HepG2 (cell line): Measurements from ENCODE around the gene TXNRD3. TPM values are rescaled to one million over a fixed set of nuclear protein-coding genes. Genes with fewer than 3 reads are reported as not detected.

Experiments used
- ATF7-NPFF ChIP-seq: sonication (generic); formaldehyde crosslinking; IDR thresholded peaks from 2 replicates; pipeline ENCODE4 v1.8.1; 2023; ENCODE audit warnings: mild to moderate bottlenecking, low read depth, missing genetic modification reagents, moderate library complexity
- ELF4 ChIP-seq: sonication (generic); formaldehyde crosslinking; IDR thresholded peaks from 2 replicates; pipeline ENCODE4 v1.5.0; 2020; ENCODE audit warnings: missing genetic modification reagents, mild to moderate bottlenecking, moderate library complexity, borderline replicate concordance
- FLYWCH1 ChIP-seq: sonication (generic); formaldehyde crosslinking; IDR thresholded peaks from 2 replicates; pipeline ENCODE4 v1.8.1; 2023; ENCODE audit warnings: mild to moderate bottlenecking, missing genetic modification reagents
- FOXA1 ChIP-seq, 2 experiments: fragments of 450-650 bp in 1 of 2; sonication (generic) in 1 of 2; formaldehyde crosslinking in 1 of 2; IDR thresholded peaks; 2 replicates each; pipeline versions ENCODE4 v1.4.0 to v1.6.1; 2016 to 2020; ENCODE audit warnings: missing genetic modification reagents in 1 of 2
- HMGXB4 ChIP-seq, 2 experiments: sonication (generic) in 1 of 2; formaldehyde crosslinking in 1 of 2; IDR thresholded peaks; 2 replicates each; pipeline versions ENCODE4 v1.4.0 to v1.6.1; 2018 to 2020; ENCODE audit warnings: missing genetic modification reagents in 2 of 2, borderline replicate concordance in 1 of 2, low read depth in 1 of 2, mild to moderate bottlenecking in 1 of 2, missing biosample characterization in 1 of 2
- MEF2D ChIP-seq: sonication (generic); formaldehyde crosslinking; IDR thresholded peaks from 2 replicates; pipeline ENCODE4 v1.5.1; 2020; ENCODE audit warnings: mild to moderate bottlenecking, missing genetic modification reagents
- NKX3-1 ChIP-seq: sonication (generic); formaldehyde crosslinking; IDR thresholded peaks from 2 replicates; pipeline ENCODE4 v1.5.0; 2020; ENCODE audit warnings: missing genetic modification reagents
- PHF8 ChIP-seq: sonication (generic); formaldehyde crosslinking; IDR thresholded peaks from 2 replicates; pipeline ENCODE4 v1.5.0; 2020; ENCODE audit warnings: missing genetic modification reagents
- ZNF503 ChIP-seq: sonication (generic); formaldehyde crosslinking; IDR thresholded peaks from 2 replicates; pipeline ENCODE4 v1.4.0; 2020; ENCODE audit warnings: missing genetic modification reagents
- ZNF512 ChIP-seq: sonication (generic); formaldehyde crosslinking; IDR thresholded peaks from 2 replicates; pipeline ENCODE4 v1.4.0; 2020; ENCODE audit warnings: mild to moderate bottlenecking, missing genetic modification reagents
- ZNF614 ChIP-seq: IDR thresholded peaks from 2 replicates; pipeline ENCODE4 v1.6.1; 2018; ENCODE audit warnings: missing biosample characterization, missing genetic modification reagents, inconsistent platforms, borderline replicate concordance
- ZNF646 ChIP-seq: sonication (generic); formaldehyde crosslinking; IDR thresholded peaks from 2 replicates; pipeline ENCODE4 v1.9.0; 2021; ENCODE audit warnings: mild to moderate bottlenecking, missing genetic modification reagents
- polyA plus RNA-seq, 8 experiments: library from polyadenylated mRNA; depleted of rRNA in 3 of 8; stranded (reverse) in 7 of 8; unstranded in 1 of 8; fragments of >200 nt; fragmentation: Illumina TruSeq in 4 of 8; extraction: Trizol in 4 of 8; gene quantifications; 2 replicates each; pipeline versions ENCODE4 v1.2.1 to v1.2.3, GENCODE V29; 2011 to 2016; ENCODE audit warnings: low read depth in 4 of 8, missing spikeins in 1 of 8, mixed read lengths in 1 of 8; ENCODE audit not compliant: insufficient read depth in 1 of 8
- total RNA-seq, 5 experiments: library from RNA; depleted of rRNA; stranded (reverse); fragments of >200 nt; fragmentation: Illumina TruSeq; extraction: Trizol; gene quantifications; 2 replicates each; pipeline ENCODE4 v1.2.3, GENCODE V29; 2016; ENCODE audit warnings: low read depth in 1 of 5

The TXNRD3 gene
- total and polyA plus RNA-seq, 2 of the 13 experiments (the other 11 are each of a cell fraction or from before 2014, with no cell fraction given) = 4.8 to 20.7 TPM

- 0 out of 2 replicates have a peak, but pooled peaks have one; percentile 21 for TF ChIP-seq MEF2D (CRISPR knock-in tag)
- TF ChIP-seq ELF4 (CRISPR knock-in tag) = no peak
- TF ChIP-seq FLYWCH1 (CRISPR knock-in tag) = no peak
- no peak for TF ChIP-seq FOXA1 (IDR thresholded peaks at IDR 0.05)
- TF ChIP-seq FOXA1 (CRISPR knock-in tag; IDR thresholded peaks at IDR 0.05) = no peak
- TF ChIP-seq ZNF614 (CRISPR knock-in tag) = peak; percentile 53; the same call in 1 of the 2 replicates
- TF ChIP-seq NKX3-1 = no peak
- no peak for TF ChIP-seq ZNF646 (CRISPR knock-in tag)
- TF ChIP-seq ZNF503 (CRISPR knock-in tag) = no peak
- TF ChIP-seq ZNF512 (CRISPR knock-in tag) = peak; percentile 76; the same call in 1 of the 2 replicates
- TF ChIP-seq ATF7-NPFF (CRISPR knock-in tag) = peak; percentile 62
- peak; percentile 90 for TF ChIP-seq PHF8
- peak in 1 of 2 experiments; percentile 86; a peak in 3 of 4 replicates for TF ChIP-seq HMGXB4 (CRISPR knock-in tag; IDR thresholded peaks at IDR 0.05; ENCODE audit: borderline replicate concordance in 1 of 2, low read depth in 1 of 2)
Observed at GRCh38 chr3:126703512-126704493, 48.9 kb upstream of the TXNRD3 start, which contains the start of gene CHCHD6 (continued).
